ENCODE data around the gene KIF3C.

DNA sequence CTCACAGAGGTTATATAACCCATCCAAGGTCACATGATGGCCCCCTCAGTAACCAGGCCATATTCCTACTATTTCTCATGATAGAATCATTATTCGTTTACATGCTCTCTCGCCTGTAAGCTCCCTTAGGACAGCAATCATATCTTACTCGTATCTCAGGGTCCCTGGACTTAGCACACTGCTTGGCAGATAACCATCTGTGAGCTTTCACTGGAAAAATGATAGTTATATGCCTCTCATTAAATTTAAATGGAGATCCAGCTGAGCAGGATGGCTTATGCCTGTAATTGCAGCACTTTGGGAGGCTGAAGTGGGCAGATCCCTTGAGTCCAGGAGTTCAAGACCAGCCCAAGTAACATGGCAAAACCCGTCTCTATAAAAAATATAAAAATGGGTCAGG lies 21.9 kb downstream of the KIF3C start:
- TF ChIP-seq, protein P1, sequence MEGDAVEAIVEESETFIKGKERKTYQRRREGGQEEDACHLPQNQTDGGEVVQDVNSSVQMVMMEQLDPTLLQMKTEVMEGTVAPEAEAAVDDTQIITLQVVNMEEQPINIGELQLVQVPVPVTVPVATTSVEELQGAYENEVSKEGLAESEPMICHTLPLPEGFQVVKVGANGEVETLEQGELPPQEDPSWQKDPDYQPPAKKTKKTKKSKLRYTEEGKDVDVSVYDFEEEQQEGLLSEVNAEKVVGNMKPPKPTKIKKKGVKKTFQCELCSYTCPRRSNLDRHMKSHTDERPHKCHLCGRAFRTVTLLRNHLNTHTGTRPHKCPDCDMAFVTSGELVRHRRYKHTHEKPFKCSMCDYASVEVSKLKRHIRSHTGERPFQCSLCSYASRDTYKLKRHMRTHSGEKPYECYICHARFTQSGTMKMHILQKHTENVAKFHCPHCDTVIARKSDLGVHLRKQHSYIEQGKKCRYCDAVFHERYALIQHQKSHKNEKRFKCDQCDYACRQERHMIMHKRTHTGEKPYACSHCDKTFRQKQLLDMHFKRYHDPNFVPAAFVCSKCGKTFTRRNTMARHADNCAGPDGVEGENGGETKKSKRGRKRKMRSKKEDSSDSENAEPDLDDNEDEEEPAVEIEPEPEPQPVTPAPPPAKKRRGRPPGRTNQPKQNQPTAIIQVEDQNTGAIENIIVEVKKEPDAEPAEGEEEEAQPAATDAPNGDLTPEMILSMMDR (conservative IDR thresholded peaks at IDR 0.05; ENCODE audit: low read depth, low read length) = no peak
- TF ChIP-seq EZH2 (IDR thresholded peaks at IDR 0.05; ENCODE audit: low read length, unreplicated experiment) (no peak), EZH2phosphoT487 (IDR thresholded peaks at IDR 0.05; ENCODE audit: borderline replicate concordance, low read length) (no peak)

Measured in PC-3 (cell line).